Thyroid gland (tissue), 4 donors: Measurements from ENCODE around the gene SNIP1.

Source experiments
- POLR2A ChIP-seq, 2 donors: fragments of 450-650 bp; IDR thresholded peaks; one replicate each; pipeline ENCODE4 v1.6.1; 2017; ENCODE audit warnings: antibody characterized with exemption in 2 of 2, mild to moderate bottlenecking in 2 of 2, moderate library complexity in 1 of 2
- TF ChIP-seq, protein P1 (sequence below), 6 experiments: fragments of 200-600 bp in 3 of 6; fragments of 450-650 bp in 3 of 6; sonication (generic) in 3 of 6; IDR thresholded peaks; one replicate each; pipeline ENCODE4 v1.5.1; 2016 to 2019; ENCODE audit warnings: antibody characterized with exemption in 6 of 6, mild to moderate bottlenecking in 2 of 6, inconsistent platforms in 1 of 6, moderate library complexity in 1 of 6

DNA sequence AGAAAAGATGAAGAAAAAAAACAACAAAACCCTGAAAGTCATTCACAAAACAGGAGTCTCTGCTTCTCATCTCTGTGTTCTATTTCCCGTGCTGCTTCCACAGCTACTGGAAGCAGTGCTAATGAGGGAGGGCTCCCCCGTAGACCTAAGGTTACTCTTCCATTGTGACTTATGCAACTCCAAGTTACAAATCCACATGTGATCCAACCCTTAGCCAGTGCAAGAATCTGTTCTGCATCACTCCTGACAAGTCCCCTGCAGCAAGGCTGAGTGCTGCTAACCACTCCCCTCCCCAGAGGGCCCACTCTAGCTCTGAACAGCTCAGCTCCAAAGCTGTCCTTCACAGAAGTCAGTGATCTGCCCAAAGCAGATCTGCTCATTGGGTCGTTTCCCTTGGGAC lies 12.9 kb upstream of the SNIP1 start:
- no peak for TF ChIP-seq POLR2A (IDR thresholded peaks at IDR 0.05)
- TF ChIP-seq, protein P1, sequence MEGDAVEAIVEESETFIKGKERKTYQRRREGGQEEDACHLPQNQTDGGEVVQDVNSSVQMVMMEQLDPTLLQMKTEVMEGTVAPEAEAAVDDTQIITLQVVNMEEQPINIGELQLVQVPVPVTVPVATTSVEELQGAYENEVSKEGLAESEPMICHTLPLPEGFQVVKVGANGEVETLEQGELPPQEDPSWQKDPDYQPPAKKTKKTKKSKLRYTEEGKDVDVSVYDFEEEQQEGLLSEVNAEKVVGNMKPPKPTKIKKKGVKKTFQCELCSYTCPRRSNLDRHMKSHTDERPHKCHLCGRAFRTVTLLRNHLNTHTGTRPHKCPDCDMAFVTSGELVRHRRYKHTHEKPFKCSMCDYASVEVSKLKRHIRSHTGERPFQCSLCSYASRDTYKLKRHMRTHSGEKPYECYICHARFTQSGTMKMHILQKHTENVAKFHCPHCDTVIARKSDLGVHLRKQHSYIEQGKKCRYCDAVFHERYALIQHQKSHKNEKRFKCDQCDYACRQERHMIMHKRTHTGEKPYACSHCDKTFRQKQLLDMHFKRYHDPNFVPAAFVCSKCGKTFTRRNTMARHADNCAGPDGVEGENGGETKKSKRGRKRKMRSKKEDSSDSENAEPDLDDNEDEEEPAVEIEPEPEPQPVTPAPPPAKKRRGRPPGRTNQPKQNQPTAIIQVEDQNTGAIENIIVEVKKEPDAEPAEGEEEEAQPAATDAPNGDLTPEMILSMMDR (IDR thresholded peaks at IDR 0.05): no peak
